Right ventricle myocardium superior (tissue), 1 donor: ENCODE measurements around the gene ZDHHC9. TPM values are rescaled to one million over a fixed set of nuclear protein-coding genes. Genes with fewer than 3 reads are reported as not detected.

ENCODE experiments used
- total RNA-seq: library from RNA; stranded (reverse); fragmentation: NEBNext Ultra II Directional; extraction: Animal tissue kit (Norgen Biotek cat#: 25700); gene quantifications from one replicate; pipeline ENCODE4 v1.2.1, GENCODE V29; 2021
- donor health status: DM: no; HTN: yes; CAD: no; lungs with severe emphysema.

The ZDHHC9 gene
- total RNA-seq, 1 donor from 2014 or later = 17.3 TPM

Other genes starting within 250 kb of the ZDHHC9 start
- 15.4 TPM for gene APLN, start 188.9 kb downstream of the ZDHHC9 start, total RNA-seq
- 0.73 TPM for gene XPNPEP2, start 104.9 kb downstream of the ZDHHC9 start, total RNA-seq
- 2.2 TPM for gene SASH3, start 63.9 kb downstream of the ZDHHC9 start, total RNA-seq
- gene UTP14A, start 62.3 kb upstream of the ZDHHC9 start, total RNA-seq = 6.9 TPM
- 10.1 TPM for gene BCORL1, start 138.7 kb upstream of the ZDHHC9 start, total RNA-seq